GM18498 (cell line): ENCODE measurements around the gene SLC25A13.
"Not testable (repeated sequence)": the region's sequence is repeated elsewhere in the genome, so short reads cannot be mapped to it uniquely, and the experiment has no call there.

Experiments
- ATAC-seq: cut with Tn5 transposase; IDR thresholded peaks from one replicate; pipeline ENCODE4 v1.9.1; 2021; ENCODE audit warnings: mild to moderate bottlenecking, moderate library complexity; ENCODE audit not compliant: unreplicated experiment

Gene SLC25A13

DNA sequence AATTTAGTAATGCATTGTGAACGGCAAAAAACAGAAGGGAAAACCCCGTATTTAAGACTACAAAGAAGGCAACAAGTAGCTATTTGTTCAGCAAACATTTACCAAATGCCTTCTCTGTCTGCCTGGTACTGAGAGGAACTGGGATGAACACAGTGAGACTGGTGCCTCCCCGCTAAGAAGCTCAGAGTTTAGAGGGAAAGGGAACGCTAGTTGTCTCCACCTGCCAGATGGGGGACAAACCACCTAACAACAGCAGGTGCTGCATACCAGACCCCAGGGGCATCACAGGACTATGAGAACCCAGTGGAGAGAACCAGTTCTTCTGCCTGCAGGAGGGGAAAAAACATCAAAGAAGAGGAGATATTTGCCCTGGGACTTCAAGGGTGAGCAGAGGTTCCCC, 147.1 kb downstream of the SLC25A13 start:
- no peak for ATAC-seq

DNA sequence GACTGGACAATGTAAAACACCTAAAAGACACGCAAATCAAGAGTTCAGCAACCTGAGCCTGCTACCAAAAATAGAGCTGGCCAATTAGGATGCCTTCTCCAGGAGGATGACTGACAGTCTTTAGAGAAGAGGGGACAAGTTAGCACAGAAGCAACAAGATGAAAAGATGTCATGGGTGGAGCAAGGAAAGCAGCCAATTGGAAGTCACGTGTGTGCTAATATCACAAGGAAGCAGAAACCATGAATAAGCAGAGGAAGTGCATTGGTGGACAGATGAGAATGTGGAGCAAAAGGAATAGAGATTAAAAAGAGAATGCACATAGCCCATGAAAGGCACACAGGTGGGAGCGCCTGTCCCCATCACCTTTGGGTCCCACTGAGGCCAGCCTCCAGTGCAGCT, 148.1 kb downstream of the SLC25A13 start:
- ATAC-seq, result no peak

DNA sequence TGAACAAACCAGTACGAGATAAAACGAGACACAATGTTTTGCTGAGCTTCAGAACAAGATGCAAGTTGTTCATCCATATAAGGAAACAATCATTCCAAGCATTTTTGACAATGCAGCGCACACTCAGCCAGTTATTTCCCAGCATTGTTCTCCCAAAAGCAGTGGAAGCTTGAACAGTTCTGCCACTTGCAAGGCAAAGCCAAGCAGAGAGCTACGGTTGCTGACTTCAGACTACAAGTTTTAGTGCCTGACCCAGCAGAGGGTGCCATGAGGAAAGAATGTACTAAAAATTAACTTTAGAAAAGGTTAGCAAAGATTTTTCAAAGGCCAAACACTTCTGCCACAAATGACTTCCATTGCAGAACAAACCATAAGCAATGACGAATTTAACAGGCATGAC, 152.5 kb downstream of the SLC25A13 start:
- ATAC-seq, result no peak

DNA sequence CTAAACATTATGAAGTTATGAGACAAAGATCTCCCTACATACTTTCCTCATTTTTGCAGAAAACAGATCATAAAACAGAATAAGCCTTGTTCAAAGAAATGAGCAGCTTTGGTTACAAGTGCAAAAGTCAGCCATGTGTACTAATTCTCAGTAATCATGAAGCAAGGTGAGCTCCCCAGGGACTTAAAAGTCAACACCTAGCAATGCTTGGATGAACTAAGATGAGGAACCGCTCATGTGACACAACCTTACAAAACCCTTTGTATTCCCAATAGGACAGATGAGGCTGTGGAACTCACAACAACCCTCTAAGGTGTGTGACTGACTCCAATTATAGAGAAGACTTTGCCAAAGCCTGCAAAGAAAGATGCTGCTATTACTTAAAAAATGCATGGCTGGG, 154.5 kb downstream of the SLC25A13 start:
- ATAC-seq, result no peak

DNA sequence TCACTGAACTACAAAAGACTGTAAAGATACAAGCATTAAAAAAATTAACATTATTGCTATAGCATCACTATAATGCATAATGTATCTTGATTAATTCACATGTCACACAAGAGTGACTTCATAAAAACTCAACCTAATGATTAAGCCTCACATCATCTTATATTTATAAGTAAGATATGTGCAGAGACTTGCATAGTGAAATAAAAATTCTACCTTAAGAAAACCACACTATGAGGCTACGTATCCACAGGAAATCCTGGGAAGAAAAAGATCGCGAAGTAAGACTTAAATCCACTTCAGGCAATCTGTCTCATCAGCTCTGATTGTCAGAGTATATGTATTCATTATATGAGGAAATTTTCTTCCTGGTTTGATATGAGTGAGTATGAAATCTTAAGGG, 160.0 kb downstream of the SLC25A13 start:
- no peak for ATAC-seq

DNA sequence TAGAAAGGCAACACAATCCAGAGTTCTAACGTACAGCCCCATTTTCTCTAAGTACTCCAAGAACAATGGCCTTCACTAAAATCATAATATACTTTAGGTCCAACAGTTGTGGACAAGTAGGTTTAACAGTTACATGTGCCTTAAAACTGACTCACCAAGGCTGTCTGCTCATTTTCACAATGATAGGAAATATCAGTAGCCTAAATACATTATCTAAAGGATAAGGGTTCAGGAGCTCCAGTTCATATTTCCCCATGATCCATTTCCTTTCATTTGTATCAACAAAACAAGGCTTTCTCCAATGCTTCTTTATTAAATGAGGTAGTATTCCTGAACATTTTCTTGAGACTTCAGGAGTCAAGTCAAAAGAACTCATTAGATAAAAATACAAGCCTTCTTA, 164.0 kb downstream of the SLC25A13 start:
- no peak for ATAC-seq

DNA sequence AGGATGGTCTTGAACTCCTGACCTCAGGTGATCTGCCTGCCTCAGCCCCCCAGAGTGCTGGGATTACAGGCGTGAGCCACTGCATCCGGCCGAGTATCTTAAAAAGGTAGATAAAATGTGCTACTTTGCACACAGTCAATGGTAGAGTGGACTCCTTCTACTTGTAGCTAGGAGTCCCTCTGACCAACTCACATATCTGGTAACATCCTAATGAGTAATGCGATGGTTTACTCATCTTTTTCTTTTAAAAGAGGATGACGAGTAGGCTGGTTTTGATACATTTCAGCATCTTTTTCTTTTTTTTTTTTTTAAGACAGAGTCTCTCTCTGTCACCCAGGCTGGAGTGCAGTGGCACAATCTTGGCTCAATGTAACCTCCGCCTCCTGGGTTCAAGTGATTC, 167.4 kb downstream of the SLC25A13 start:
- ATAC-seq, result not testable (repeated sequence)

DNA sequence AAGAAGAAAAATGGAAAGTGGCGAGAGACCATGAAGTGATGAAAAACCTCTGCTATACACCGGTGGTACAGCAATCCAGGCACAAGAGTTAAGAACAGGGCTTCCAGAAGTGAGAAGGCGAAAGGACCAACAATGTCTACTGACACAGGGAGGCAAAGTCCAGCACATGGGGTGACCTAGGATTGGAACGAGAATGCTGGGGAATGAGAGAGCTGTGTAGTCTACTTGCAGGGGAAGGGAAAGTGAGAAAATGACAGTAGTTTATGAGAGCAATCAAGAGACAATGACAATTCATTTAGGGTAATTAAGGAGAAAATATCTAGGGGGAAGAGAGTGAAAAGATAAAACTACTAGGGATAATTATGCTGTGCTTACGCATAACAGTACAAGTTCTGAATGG, 169.2 kb downstream of the SLC25A13 start:
- ATAC-seq, result no peak

DNA sequence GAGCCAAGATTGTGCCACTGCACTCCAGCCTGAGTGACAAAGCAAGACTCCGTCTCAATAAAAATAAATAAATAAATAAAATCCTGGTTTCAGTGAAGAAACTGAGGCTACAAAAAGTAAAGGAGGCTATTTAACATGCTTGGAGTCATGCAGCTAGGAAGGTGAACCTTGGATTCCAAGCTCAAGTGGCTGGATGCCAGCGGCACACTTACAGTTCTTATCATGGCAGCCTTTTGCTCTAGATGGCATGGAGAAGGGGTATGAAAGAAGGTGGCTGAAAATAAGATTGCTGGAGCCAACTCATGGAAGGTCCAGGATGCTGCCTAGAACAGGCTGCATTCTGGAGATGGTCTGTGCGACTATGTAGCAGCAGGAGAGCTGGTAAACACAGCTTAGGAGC, 170.0 kb downstream of the SLC25A13 start:
- ATAC-seq, result no peak

DNA sequence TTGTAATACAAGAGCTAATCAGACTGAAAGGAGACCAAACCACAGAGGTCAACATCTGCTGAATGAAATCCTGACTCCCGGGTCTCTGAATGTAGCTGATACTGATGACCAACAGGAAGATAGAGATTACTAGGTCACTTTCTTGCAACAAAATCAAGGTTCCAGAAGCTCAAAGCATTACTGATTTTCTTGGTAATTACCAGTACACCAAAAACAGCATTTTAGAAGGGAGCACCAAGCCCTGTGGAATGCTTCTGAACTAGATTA, 177.7 kb downstream of the SLC25A13 start:
- no peak for ATAC-seq

DNA sequence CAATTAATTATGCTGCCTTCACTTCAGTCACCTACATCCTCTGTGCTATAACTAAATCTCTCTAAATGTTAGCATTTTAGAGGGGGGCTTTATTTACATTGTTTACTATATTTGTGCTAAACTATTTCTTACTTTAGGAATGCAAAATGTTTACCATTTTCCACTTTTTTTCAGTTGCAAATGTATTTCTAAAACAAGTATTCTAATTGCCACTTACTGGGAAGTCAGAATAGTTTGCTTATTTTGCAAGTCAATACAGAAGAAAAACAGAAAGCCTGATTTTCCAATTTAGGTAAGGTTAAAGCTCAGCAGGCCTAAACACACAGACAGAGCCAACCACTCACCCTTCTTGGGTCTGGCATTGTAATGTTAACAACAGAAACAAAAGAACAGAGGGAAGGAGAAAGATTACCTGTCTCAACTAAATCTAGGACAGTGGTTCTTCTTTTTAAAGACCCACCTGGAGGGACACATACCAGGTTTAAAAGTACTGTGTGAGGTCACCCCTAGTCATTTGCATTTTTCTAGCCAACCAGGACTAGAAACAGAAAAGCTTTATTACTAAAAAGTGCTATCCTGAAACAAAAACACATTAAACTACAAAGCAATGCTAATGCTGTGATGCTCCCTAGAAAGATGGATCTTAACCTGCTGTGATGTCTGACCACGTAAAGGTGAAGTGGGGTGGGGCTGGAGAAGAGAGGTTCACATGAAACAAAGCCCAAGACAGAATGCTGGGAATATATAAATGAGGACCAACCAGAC, 178.2 kb downstream of the SLC25A13 start:
- ATAC-seq, result no peak

DNA sequence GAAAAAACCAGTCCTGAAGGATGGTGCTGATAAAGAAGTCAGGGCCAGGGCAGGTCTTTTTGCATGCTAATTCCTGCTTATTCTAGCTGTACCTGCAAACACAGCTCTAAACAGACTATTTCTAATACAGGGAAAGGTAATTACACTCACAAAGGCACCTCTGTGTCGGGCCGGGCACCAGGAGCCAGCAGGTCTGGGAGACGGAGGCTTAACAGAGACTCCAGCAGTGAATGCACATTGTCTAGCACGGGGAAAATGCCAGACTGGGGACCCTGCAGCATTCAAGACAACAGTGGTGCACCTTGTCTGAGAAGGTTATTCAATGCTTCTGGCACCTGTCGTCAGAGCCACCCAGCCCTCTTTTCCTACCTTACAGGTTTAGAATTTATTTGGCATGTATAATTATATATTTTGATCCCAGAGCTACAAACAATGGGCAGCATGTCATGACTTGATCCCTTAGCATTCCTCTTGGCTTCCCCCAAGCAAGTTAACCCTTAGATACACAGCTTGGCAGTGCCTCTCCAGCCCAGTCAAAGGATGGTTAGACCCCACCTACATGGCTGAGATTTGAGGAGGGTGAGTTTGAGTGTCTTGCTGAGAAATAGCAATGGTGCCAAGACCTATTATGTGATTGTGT, 185.2 kb downstream of the SLC25A13 start:
- ATAC-seq, result no peak

DNA sequence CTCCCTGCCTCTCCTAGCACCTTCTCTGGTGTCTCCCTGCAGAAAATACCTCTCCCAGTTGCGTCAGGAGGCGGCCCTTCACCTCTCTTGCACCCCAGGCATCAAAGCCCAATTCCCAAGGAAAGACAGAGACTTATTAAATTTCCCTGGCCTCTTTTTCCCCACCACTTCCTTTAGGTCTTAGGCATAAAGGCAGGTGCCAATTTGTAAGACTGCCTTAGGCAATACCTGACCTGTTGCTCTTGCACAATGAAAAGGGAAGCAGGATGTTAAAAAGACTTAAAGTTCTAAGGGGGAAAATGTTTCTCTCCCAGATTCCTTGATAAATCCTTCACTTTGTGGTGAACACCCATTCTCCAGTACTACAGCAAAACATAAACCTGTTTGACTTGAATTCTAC, 186.7 kb downstream of the SLC25A13 start:
- no peak for ATAC-seq

DNA sequence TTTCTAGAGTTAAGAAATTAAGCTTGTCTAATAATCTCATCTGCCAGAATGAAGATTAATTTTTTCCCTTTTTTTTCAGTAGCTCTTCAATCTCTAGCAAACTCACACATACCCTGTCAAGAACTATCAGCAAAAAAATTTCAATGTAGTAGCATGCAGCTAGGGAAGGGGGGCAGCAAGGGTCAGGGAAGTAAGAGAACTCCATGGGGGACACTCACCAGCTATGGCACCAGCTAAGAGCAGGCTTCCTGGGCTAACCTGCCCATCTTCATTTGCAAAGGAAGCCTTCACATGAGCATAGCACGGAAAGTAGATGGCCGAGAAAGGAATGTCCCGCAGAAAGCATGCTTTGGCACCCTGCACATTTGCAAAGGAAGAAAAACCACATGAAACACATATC, 190.4 kb downstream of the SLC25A13 start:
- ATAC-seq, result no peak

DNA sequence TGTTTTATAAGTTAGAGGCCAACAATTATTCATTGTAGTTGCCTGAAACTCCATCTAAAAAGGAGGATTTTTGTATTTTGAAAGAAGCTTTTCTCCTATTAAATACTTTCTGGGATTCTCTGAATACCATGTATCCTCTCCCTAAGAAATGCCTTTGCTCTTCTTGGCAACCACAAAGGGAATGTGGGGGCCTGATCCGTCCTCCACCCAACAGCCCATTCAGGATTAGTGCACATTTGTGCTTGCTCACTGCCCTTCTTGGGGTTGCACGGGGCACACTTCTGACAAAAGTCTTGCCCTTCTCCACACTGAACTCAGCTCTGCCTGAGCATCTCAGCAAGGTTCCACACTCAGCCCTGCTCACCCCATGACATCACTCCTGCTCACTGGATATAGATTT, 194.2 kb downstream of the SLC25A13 start:
- no peak for ATAC-seq

DNA sequence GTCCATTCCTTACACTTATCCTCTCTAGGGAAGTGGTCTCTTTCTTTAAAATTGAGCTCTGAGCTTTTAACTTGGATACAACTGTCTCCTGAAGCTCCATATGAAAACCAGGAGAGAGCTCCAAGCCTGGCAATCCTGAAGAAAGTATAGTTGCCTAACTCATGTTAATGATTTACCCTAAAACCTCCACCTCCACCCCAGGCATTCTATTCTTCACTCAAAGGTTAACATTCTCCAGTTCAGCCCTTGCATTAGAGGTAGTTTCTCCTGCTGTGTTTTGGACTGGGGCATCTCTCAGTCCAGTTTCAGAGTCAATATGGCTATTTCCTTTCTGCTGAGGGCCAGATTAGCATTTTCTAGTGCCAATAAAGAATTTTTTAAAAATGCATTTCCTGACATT, 195.5 kb downstream of the SLC25A13 start:
- no peak for ATAC-seq

DNA sequence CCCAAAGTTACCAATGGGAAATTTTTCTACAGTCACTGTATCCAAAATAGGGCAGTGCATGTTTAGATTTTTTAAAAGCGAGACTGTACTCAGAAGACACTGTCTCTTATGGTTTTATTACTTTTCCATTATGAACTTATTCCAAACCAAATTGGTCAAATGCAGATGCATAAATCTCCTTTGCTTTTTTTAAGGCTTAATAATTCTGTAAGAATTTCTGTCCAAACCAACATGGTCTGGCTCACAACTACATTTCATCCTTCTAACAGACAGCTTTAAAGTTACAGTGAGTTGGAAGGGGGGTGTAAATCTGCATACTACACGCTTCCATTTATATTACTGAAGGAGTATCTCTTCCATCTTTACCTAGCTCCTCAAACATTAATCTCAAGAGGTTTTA, 199.2 kb downstream of the SLC25A13 start:
- ATAC-seq, result no peak

DNA sequence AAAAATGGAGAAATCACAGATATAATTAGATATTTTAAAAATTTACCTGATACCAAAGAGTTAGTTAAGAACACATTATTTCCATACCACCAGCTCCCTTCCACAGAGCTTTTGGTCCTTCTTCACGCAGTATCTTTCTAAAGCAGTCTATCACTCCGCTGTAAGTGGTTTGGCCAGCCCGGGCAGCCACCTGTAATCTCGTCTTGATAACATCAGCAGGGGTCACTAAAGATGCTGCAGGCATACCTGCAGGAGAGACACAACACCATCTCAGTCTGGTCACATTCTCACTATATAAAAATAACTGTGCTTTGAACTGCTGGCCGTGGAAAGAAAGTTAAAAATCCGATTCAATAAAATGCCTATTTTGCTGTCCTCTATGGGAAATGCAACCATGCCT, 200.1 kb downstream of the SLC25A13 start:
- no peak for ATAC-seq

DNA sequence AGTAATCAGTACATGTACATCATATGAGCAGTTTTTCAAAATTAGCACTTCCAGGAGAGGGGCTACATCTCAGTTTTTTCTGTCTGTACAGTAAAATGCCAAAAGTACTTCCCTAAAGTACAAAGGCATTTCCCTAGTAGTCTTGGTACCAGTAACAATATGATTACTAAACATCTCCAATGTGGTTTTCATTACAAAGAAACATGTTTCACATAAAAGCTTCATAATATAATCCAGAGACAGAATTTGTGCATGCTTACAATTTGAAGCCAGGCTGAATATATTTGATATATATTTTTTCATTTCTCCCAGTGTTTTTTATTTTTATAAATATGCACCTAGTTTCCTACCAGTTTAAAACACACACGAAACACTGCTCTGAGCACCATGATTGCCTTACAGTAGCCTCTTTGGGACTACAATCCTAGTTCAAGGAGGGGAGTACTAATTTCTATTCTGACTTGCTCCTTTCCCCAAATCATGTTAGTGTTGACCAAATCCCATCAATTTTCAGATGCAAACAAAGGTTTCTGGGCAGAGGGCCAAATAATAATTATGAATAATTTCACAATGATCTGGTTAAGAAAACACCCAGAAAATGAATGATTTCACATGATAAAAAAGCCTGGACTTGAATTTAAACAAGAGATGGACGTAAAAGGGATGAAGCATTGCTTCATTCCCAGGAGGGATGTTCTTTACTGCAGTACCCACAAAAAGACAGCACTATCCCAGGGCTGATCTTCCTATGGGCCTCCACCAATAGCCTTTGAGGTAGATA, 201.3 kb downstream of the SLC25A13 start:
- ATAC-seq, result no peak

DNA sequence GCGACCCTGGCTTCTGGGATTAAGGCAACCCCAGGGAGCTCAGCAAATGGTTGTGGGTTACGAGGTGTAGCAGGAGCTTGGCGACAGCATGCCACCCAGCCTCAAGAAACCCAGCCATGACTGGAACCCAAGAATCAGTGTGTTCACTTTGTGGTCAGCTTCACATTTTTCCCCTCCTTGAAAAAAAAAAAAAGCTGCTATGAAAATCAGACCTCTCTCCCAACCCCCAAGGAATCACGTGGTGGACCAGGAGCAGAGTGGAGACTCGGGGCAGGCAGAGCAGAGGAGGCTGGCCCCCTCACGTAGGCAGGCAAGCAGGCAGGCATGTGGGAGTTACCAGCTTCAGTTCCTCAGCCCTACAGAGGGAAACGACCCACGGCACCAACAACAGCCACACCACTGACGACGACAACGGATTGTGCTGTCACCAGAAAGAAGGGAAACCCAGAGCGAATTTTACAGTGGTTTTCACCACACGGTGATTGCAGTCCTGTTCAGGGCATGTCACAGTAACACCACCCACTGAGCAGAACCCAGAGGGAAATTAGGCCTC, 203.4 kb downstream of the SLC25A13 start:
- ATAC-seq, result no peak

DNA sequence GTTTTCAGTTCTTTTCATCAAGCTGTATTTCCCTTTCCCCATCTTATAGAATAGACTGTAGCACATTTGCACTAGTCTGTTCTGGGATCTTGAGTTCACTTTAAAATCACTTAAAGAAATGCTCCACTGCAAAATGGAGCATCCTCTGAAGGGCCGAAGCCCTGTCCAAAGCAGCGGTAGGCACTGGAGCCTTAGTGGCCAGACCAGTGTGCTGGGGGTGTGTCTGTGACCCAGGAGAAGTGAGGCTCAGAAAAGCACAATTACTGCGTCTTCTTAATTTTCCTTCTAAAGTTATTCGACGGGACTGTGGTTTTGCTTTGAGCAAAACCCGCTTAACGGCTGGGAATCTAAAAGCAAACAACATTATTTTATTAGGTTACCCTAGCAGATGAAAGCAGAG, 205.7 kb downstream of the SLC25A13 start:
- ATAC-seq, result no peak

DNA sequence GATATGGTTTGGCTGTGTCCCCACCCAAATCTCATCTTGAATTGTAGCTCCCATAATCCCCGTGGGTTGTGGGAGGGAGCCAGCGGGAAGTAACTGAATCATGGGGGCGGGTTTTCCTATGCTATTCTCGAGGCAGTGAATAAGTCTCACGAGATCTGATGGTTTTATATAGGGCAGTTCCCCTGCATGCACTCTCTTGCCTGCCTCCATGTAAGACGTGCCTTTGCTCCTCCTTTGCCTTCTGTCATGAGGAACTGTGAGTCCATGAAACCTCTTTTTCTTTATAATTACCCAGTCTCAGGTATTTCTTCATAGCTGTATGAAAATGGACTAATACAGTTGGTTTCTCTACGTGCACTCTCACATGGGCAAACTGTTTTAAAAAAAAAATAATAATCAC, 207.7 kb downstream of the SLC25A13 start:
- ATAC-seq, result no peak
